Astrocyte (in vitro differentiated cells and primary cell): ENCODE measurements around the gene BBOX1.

Experiments used
- CTCF ChIP-seq: IDR thresholded peaks from 2 replicates; pipeline ENCODE4 v1.5.1; 2011; ENCODE audit warnings: low read depth, mild to moderate bottlenecking, inconsistent platforms, low read length, moderate library complexity; ENCODE audit not compliant: insufficient read depth
- EZH2 ChIP-seq: IDR thresholded peaks from 2 replicates; pipeline ENCODE4 v1.6.1; 2012; ENCODE audit warnings: mild to moderate bottlenecking, low read length, inconsistent platforms; ENCODE audit not compliant: insufficient read depth

- no peak for TF ChIP-seq CTCF
- no peak for TF ChIP-seq EZH2
These were observed 20.8 kb downstream of the BBOX1 start for GRCh38 chr11:27061461-27061821.
